Measurements from ENCODE around the gene ZNF415.

ZNF415 gene

GRCh38 chr19:53057904-53058580, 74.7 kb downstream of the ZNF415 start:
- peak overlapping the region; percentile 67 for H3K4me3 ChIP-seq (ENCODE audit: low read depth, low read length)
- H3K9me3 ChIP-seq (ENCODE audit: severe bottlenecking), result peaks cover 6% of the 10 kb centered on the region
- H3K27me3 ChIP-seq (ENCODE audit: insufficient read depth, low read depth, severe bottlenecking), result no peaks in the 10 kb centered on the region
- H3K36me3 ChIP-seq, result no peaks in the 10 kb centered on the region
- peak overlapping the region; percentile 63 for H3K27ac ChIP-seq
- DNase-seq, result peak; percentile 90
- TF ChIP-seq, protein P1, sequence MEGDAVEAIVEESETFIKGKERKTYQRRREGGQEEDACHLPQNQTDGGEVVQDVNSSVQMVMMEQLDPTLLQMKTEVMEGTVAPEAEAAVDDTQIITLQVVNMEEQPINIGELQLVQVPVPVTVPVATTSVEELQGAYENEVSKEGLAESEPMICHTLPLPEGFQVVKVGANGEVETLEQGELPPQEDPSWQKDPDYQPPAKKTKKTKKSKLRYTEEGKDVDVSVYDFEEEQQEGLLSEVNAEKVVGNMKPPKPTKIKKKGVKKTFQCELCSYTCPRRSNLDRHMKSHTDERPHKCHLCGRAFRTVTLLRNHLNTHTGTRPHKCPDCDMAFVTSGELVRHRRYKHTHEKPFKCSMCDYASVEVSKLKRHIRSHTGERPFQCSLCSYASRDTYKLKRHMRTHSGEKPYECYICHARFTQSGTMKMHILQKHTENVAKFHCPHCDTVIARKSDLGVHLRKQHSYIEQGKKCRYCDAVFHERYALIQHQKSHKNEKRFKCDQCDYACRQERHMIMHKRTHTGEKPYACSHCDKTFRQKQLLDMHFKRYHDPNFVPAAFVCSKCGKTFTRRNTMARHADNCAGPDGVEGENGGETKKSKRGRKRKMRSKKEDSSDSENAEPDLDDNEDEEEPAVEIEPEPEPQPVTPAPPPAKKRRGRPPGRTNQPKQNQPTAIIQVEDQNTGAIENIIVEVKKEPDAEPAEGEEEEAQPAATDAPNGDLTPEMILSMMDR (IDR thresholded peaks at IDR 0.05; ENCODE audit: low read depth, low read length), result no peak
